Astrocyte (in vitro differentiated cells and primary cell): ENCODE data around the gene NTM. TPM values are rescaled to one million over a fixed set of nuclear protein-coding genes. Genes with fewer than 3 reads are reported as not detected.

Experiments used
- DNase-seq: peaks from one replicate; pipeline ENCODE4 v3.0.0-alpha.2; 2010; ENCODE audit warnings: low read depth
- FAIRE-seq: peaks from 2 replicates; lab custom pipeline; 2011; peaks lifted over from hg19 to GRCh38; lab: Jason Lieb, UNC
- H2AFZ ChIP-seq: 2 replicates; pipeline ENCODE4 v1.6.0; 2012; ENCODE audit warnings: low read depth, low read length, inconsistent platforms
- H3K27ac ChIP-seq: 2 replicates; pipeline ENCODE4 v1.5.1; 2011; ENCODE audit warnings: low read depth, low read length, inconsistent platforms
- H3K27me3 ChIP-seq: 2 replicates; pipeline ENCODE4 v1.6.0; 2011; ENCODE audit warnings: low read length, inconsistent platforms; ENCODE audit not compliant: insufficient read depth
- H3K36me3 ChIP-seq: 2 replicates; pipeline ENCODE4 v1.5.1; 2011; ENCODE audit warnings: low read length, inconsistent platforms; ENCODE audit not compliant: insufficient read depth
- H3K4me1 ChIP-seq: 2 replicates; pipeline ENCODE4 v1.5.1; 2011; ENCODE audit warnings: low read length, inconsistent platforms; ENCODE audit not compliant: insufficient read depth
- H3K4me2 ChIP-seq: 2 replicates; pipeline ENCODE4 v1.6.0; 2012; ENCODE audit warnings: low read length, inconsistent platforms
- H3K4me3 ChIP-seq: 2 replicates; pipeline ENCODE4 v1.5.1; 2011; ENCODE audit warnings: low read depth, mild to moderate bottlenecking, low read length, inconsistent platforms; ENCODE audit not compliant: insufficient read depth
- H3K79me2 ChIP-seq: 2 replicates; pipeline ENCODE4 v1.6.0; 2012; ENCODE audit warnings: mild to moderate bottlenecking, low read length, inconsistent platforms; ENCODE audit not compliant: insufficient read depth
- H3K9ac ChIP-seq: 2 replicates; pipeline ENCODE4 v1.6.0; 2012; ENCODE audit warnings: mild to moderate bottlenecking, low read length, inconsistent platforms
- H3K9me3 ChIP-seq: 2 replicates; pipeline ENCODE4 v1.5.1; 2012; ENCODE audit warnings: low read depth, mild to moderate bottlenecking, low read length, inconsistent platforms; ENCODE audit not compliant: insufficient read depth
- H4K20me1 ChIP-seq: 2 replicates; pipeline ENCODE4 v1.6.0; 2012; ENCODE audit warnings: low read length, inconsistent platforms; ENCODE audit not compliant: insufficient read depth
- H3K27ac Mint-ChIP-seq: one replicate; pipeline ENCODE4 v1.8.0; 2021; ENCODE audit warnings: mild to moderate bottlenecking, mixed read lengths; ENCODE audit not compliant: unreplicated experiment
- H3K27me3 Mint-ChIP-seq: one replicate; pipeline ENCODE4 v1.8.0; 2021; ENCODE audit warnings: low read depth, mixed read lengths; ENCODE audit not compliant: unreplicated experiment
- H3K36me3 Mint-ChIP-seq: one replicate; pipeline ENCODE4 v1.8.0; 2021; ENCODE audit warnings: low read depth, mixed read lengths; ENCODE audit not compliant: unreplicated experiment
- H3K4me1 Mint-ChIP-seq: one replicate; pipeline ENCODE4 v1.8.0; 2021; ENCODE audit warnings: low read depth, mixed read lengths; ENCODE audit not compliant: unreplicated experiment
- H3K4me3 Mint-ChIP-seq: one replicate; pipeline ENCODE4 v1.8.0; 2021; ENCODE audit warnings: mild to moderate bottlenecking, moderate library complexity, mixed read lengths; ENCODE audit not compliant: unreplicated experiment
- H3K9me3 Mint-ChIP-seq: one replicate; pipeline ENCODE4 v1.8.0; 2021; ENCODE audit warnings: mild to moderate bottlenecking, mixed read lengths; ENCODE audit not compliant: unreplicated experiment
- EZH2 ChIP-seq: IDR thresholded peaks from 2 replicates; pipeline ENCODE4 v1.6.1; 2012; ENCODE audit warnings: mild to moderate bottlenecking, low read length, inconsistent platforms; ENCODE audit not compliant: insufficient read depth
- total RNA-seq: library from RNA; stranded (reverse); gene quantifications from 2 replicates; pipeline ENCODE4 v1.2.1, GENCODE V29; 2021
- TF ChIP-seq, protein P1 (sequence below): IDR thresholded peaks from 2 replicates; pipeline ENCODE4 v1.5.1; 2011; ENCODE audit warnings: low read depth, mild to moderate bottlenecking, inconsistent platforms, low read length, moderate library complexity; ENCODE audit not compliant: insufficient read depth

The NTM gene
- total RNA-seq, 1 donor from 2014 or later: 98.2 TPM

- Histone ChIP-seq H3K4me1 (peaks cover 25% of the 10 kb centered on the region), H3K4me2 (peak overlapping the region; percentile 59), H3K9me3 (no peaks in the 10 kb centered on the region), H3K79me2 (no peaks in the 10 kb centered on the region), H3K27me3 (no peaks in the 10 kb centered on the region), H4K20me1 (no peaks in the 10 kb centered on the region), H3K9ac (peak overlapping the region; percentile 68), H2AFZ (no peak overlapping the region), H3K4me3 (no peak overlapping the region), H3K36me3 (no peaks in the 10 kb centered on the region), H3K27ac (peak overlapping the region; percentile 83)
- Mint-ChIP-seq H3K36me3 (no peaks in the 10 kb centered on the region), H3K27me3 (peaks cover 2% of the 10 kb centered on the region), H3K4me3 (no peak overlapping the region), H3K27ac (no peak overlapping the region), H3K4me1 (no peaks in the 10 kb centered on the region), H3K9me3 (no peaks in the 10 kb centered on the region)
- peak; percentile 93 for FAIRE-seq
- TF ChIP-seq, protein P1, sequence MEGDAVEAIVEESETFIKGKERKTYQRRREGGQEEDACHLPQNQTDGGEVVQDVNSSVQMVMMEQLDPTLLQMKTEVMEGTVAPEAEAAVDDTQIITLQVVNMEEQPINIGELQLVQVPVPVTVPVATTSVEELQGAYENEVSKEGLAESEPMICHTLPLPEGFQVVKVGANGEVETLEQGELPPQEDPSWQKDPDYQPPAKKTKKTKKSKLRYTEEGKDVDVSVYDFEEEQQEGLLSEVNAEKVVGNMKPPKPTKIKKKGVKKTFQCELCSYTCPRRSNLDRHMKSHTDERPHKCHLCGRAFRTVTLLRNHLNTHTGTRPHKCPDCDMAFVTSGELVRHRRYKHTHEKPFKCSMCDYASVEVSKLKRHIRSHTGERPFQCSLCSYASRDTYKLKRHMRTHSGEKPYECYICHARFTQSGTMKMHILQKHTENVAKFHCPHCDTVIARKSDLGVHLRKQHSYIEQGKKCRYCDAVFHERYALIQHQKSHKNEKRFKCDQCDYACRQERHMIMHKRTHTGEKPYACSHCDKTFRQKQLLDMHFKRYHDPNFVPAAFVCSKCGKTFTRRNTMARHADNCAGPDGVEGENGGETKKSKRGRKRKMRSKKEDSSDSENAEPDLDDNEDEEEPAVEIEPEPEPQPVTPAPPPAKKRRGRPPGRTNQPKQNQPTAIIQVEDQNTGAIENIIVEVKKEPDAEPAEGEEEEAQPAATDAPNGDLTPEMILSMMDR: no peak
- TF ChIP-seq EZH2: no peak
- DNase-seq: peak; percentile 84
Measured at GRCh38 chr11:131760091-131761061, 390.0 kb downstream of the NTM start.

- no peaks in the 10 kb centered on the region for H4K20me1 ChIP-seq
- H3K4me1 Mint-ChIP-seq: peaks cover 9% of the 10 kb centered on the region
- H3K4me2 ChIP-seq: no peak overlapping the region
- H3K27me3 ChIP-seq: no peaks in the 10 kb centered on the region
- no peak for FAIRE-seq
- H3K27me3 Mint-ChIP-seq: peaks cover 2% of the 10 kb centered on the region
- no peak overlapping the region for H3K27ac Mint-ChIP-seq
- H3K9ac ChIP-seq: no peak overlapping the region
- H3K4me3 ChIP-seq: no peak overlapping the region
- no peak for DNase-seq
- H3K4me3 Mint-ChIP-seq: no peak overlapping the region
- TF ChIP-seq EZH2: no peak
- TF ChIP-seq, protein P1: no peak
- H3K9me3 ChIP-seq: no peaks in the 10 kb centered on the region
- no peaks in the 10 kb centered on the region for H3K36me3 ChIP-seq
- no peak overlapping the region for H3K27ac ChIP-seq
- H3K9me3 Mint-ChIP-seq: no peaks in the 10 kb centered on the region
- no peaks in the 10 kb centered on the region for H3K36me3 Mint-ChIP-seq
- H2AFZ ChIP-seq: peak overlapping the region; percentile 5
- peaks cover 21% of the 10 kb centered on the region for H3K4me1 ChIP-seq
- H3K79me2 ChIP-seq: no peaks in the 10 kb centered on the region
Measured at GRCh38 chr11:131762346-131763110, 392.1 kb downstream of the NTM start.
